Choroid plexus epithelial cell (primary cell): Measurements from ENCODE around the gene B4GALNT4.
"Not testable (repeated sequence)": the region's sequence is repeated elsewhere in the genome, so short reads cannot be mapped to it uniquely, and the experiment has no call there.

Experiments used
- DNase-seq: peaks from one replicate; pipeline ENCODE4 v3.0.0-alpha.2; 2010; ENCODE audit warnings: low read depth
- H3K4me3 ChIP-seq: 2 replicates; pipeline ENCODE4 v1.5.1; 2011; ENCODE audit warnings: low read depth, mild to moderate bottlenecking, control low read depth, low read length, moderate library complexity
- TF ChIP-seq, protein P1 (sequence below): conservative IDR thresholded peaks from 2 replicates; pipeline ENCODE4 v1.5.1; 2011; ENCODE audit warnings: low read depth, mild to moderate bottlenecking, control low read depth, inconsistent platforms, low read length, moderate library complexity

B4GALNT4 gene

DNA sequence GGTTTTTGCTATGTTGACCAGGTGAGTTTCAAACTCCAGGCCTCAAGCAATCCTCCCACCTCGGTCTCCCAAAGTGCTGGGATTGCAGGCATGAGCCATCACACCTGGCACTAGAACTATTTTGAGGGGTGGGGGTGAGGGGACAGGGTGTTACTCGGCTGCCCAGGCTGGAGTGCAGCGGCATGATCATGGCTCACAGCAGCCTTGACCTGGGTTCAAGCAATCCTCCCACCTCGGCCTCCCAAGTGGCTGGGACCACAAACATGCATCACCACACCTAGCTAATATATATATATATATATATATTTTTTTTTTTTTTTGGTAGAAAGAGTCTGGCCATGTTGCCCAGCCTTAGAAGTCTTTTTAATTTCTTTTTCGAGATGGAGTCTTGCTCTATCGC, 31.6 kb upstream of the B4GALNT4 start:
- no peak for DNase-seq
- TF ChIP-seq, protein P1, sequence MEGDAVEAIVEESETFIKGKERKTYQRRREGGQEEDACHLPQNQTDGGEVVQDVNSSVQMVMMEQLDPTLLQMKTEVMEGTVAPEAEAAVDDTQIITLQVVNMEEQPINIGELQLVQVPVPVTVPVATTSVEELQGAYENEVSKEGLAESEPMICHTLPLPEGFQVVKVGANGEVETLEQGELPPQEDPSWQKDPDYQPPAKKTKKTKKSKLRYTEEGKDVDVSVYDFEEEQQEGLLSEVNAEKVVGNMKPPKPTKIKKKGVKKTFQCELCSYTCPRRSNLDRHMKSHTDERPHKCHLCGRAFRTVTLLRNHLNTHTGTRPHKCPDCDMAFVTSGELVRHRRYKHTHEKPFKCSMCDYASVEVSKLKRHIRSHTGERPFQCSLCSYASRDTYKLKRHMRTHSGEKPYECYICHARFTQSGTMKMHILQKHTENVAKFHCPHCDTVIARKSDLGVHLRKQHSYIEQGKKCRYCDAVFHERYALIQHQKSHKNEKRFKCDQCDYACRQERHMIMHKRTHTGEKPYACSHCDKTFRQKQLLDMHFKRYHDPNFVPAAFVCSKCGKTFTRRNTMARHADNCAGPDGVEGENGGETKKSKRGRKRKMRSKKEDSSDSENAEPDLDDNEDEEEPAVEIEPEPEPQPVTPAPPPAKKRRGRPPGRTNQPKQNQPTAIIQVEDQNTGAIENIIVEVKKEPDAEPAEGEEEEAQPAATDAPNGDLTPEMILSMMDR = no peak
- H3K4me3 ChIP-seq = no peak overlapping the region

DNA sequence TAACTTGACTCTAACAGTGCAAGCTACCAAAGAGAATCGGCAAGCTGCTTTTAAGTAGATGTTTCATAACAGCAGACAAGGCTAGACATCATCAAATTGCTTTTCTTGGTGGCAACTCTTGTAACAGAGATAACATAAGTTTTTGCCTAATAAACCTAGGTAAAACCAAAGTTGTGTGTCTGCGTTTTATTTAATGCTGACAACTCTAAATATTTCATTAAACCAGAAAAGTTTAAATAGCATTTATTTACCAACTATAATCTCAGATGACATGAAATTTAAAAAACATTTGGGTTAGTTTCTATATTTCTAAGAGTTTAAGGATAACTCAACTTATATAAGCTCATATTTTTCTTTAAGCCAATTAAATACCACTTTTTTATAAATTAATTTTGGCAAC, 29.3 kb upstream of the B4GALNT4 start:
- H3K4me3 ChIP-seq = no peak overlapping the region
- DNase-seq = no peak
- TF ChIP-seq, protein P1 = no peak

- no peak overlapping the region for H3K4me3 ChIP-seq
- no peak for DNase-seq
- TF ChIP-seq, protein P1 = no peak
These were observed 28.5 kb upstream of the B4GALNT4 start for GRCh38 chr11:340539-341512.

DNA sequence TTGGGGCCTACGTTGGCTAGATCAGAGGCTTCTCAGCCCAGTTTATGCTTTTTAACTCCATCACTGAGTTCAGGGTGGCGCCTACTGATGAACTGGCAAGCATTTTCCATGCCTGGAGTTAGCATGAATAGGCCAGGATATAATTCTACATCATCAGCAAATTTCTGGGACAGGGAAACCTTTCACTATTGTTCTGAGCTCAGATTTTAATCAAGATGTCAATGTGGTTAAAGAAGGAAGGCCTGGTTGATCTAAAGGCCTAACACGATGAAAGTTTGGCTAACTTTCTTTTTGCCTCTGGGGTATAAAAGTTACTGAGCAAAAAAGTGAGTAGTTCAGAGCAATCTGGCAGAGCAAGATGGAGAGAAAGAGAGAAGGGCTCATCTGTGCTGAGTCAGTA, 27.0 kb upstream of the B4GALNT4 start:
- no peak for DNase-seq
- TF ChIP-seq, protein P1 = no peak
- H3K4me3 ChIP-seq = no peak overlapping the region

- TF ChIP-seq, protein P1 = no peak
- DNase-seq = no peak
- no peak overlapping the region for H3K4me3 ChIP-seq
These were observed 24.3 kb upstream of the B4GALNT4 start for GRCh38 chr11:344836-345578.

DNA sequence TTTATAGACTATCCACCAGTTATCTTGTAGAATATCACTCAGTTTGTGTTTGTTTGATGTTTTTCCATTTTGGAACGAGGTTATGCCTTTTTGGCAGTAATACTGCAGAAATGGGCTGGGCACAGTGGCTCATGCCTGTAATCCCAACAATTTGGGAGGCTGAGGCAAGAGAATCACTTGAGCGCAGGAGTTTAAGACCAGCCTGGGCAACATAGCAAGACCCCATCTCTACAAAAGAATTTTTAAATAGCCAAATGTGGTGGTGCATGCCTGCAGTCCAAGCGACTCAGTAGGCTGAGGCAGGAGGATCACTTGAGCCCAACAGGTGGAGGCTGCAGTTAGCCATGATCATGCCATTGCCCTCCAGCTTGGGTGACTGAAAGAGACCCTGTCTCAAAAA, 22.8 kb upstream of the B4GALNT4 start:
- TF ChIP-seq, protein P1 = no peak
- no peak for DNase-seq
- H3K4me3 ChIP-seq = no peak overlapping the region

GRCh38 chr11:349270-349954, 19.9 kb upstream of the B4GALNT4 start:
- not testable (repeated sequence) for H3K4me3 ChIP-seq, DNase-seq

DNA sequence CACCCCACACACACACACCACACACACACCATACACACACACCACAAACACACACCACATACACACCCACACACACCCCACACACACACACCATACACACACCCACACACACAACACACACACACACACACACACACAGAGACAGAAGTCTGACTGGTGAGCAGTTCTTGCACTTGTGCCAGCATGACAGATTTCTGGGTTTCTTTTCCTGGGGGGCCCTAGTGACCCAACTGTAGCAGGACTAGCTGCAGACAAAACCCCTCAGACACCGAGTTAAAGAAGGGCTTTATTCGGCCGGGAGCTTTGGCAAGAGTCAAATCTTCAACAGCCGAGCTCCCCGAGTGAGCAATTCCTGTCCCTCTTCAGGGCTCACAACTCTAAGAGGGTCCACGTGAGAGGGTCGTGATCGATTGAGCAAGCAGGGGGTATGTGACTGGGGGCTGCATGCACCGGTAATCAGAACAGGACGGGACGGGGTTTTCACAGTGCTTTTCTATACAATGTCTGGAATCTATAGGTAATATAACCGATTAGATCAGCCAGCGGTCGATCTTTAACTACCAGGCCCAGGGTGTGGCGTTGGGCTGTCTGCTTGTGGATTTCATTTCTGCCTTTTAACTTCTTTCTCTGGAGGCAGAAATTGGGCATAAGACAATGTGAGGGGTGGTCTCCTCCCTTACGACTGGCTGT, 19.1 kb upstream of the B4GALNT4 start:
- not testable (repeated sequence) for DNase-seq, H3K4me3 ChIP-seq
